Natural killer cell (primary cell): ENCODE data around the gene LGR5. TPM values are rescaled to one million over a fixed set of nuclear protein-coding genes. Genes with fewer than 3 reads are reported as not detected.

Experiments used
- ATAC-seq, 3 donors: fragments of 150-1000 bp in 2 of 3; fragments of 200-7000 bp in 1 of 3; cut with Tn5 transposase; 1 replicate in 1 of 3; 2 replicates in 2 of 3; pipeline ENCODE4 v1.10.0; 2021; ENCODE audit warnings: mild to moderate bottlenecking in 2 of 3, moderate library complexity in 2 of 3
- DNase-seq, 2 donors: peaks; one replicate each; pipeline versions ENCODE4 v3.0.0 to v3.0.0-alpha.2; 2013 to 2021; ENCODE audit warnings: mixed read lengths in 1 of 2
- H3K27ac ChIP-seq: one replicate; pipeline ENCODE4 v1.5.1; 2013; ENCODE audit warnings: mild to moderate bottlenecking, low read length
- H3K27me3 ChIP-seq: one replicate; pipeline ENCODE4 v1.6.1; 2013; ENCODE audit warnings: low read length; ENCODE audit not compliant: control insufficient read depth, insufficient read depth
- H3K36me3 ChIP-seq: one replicate; pipeline ENCODE4 v1.6.1; 2013; ENCODE audit warnings: low read length; ENCODE audit not compliant: control insufficient read depth, insufficient read depth
- H3K4me1 ChIP-seq: one replicate; pipeline ENCODE4 v1.6.1; 2013; ENCODE audit warnings: low read length; ENCODE audit not compliant: control insufficient read depth, insufficient read depth
- H3K4me3 ChIP-seq: one replicate; pipeline ENCODE4 v1.5.1; 2013; ENCODE audit warnings: low read length
- H3K9me3 ChIP-seq: one replicate; pipeline ENCODE4 v1.6.1; 2013; ENCODE audit warnings: low read length; ENCODE audit not compliant: control insufficient read depth, insufficient read depth
- H3K27ac Mint-ChIP-seq, 2 donors: one replicate each; pipeline ENCODE4 v1.8.0; 2022; ENCODE audit warnings: mild to moderate bottlenecking in 2 of 2, mixed read lengths in 2 of 2, moderate library complexity in 1 of 2
- H3K27me3 Mint-ChIP-seq, 2 donors: one replicate each; pipeline ENCODE4 v1.8.0; 2022; ENCODE audit warnings: low read depth in 2 of 2, mixed read lengths in 2 of 2
- H3K36me3 Mint-ChIP-seq: one replicate; pipeline ENCODE4 v1.8.0; 2022; ENCODE audit warnings: mixed read lengths
- H3K4me1 Mint-ChIP-seq, 2 donors: one replicate each; pipeline ENCODE4 v1.8.0; 2022; ENCODE audit warnings: mixed read lengths in 2 of 2
- H3K4me3 Mint-ChIP-seq: one replicate; pipeline ENCODE4 v1.8.0; 2022; ENCODE audit warnings: mild to moderate bottlenecking, moderate library complexity, mixed read lengths
- H3K9me3 Mint-ChIP-seq, 2 donors: one replicate each; pipeline ENCODE4 v1.8.0; 2022; ENCODE audit warnings: mixed read lengths in 2 of 2
- WGBS: methylation state at CpG from one replicate; pipeline ENCODE4 v1.1.7; 2013; ENCODE audit warnings: missing lambda C conversion rate; ENCODE audit not compliant: insufficient coverage; 5-methylcytosine and 5-hydroxymethylcytosine counted together
- intact Hi-C: fragments of 100-400 bp; cut with micrococcal nuclease; formaldehyde crosslinking; loops from one replicate; pipeline ENCODE4 v1.14.2; 2022
- total RNA-seq, 4 donors: library from RNA; stranded (reverse); fragments of 120-200 nt in 1 of 4; gene quantifications; one replicate each; pipeline versions ENCODE4 v1.2.3 to v1.2.4, GENCODE V29; 2013 to 2022
- TF ChIP-seq, protein P1 (sequence below): fragments of 200-600 bp; IDR thresholded peaks from one replicate; pipeline ENCODE4 v1.8.0; 2022; ENCODE audit warnings: antibody characterized with exemption

The LGR5 gene
- total RNA-seq, 3 donors from 2014 or later (not counting 1 experiment from before 2014, with no cell fraction given), result not detected

DNA sequence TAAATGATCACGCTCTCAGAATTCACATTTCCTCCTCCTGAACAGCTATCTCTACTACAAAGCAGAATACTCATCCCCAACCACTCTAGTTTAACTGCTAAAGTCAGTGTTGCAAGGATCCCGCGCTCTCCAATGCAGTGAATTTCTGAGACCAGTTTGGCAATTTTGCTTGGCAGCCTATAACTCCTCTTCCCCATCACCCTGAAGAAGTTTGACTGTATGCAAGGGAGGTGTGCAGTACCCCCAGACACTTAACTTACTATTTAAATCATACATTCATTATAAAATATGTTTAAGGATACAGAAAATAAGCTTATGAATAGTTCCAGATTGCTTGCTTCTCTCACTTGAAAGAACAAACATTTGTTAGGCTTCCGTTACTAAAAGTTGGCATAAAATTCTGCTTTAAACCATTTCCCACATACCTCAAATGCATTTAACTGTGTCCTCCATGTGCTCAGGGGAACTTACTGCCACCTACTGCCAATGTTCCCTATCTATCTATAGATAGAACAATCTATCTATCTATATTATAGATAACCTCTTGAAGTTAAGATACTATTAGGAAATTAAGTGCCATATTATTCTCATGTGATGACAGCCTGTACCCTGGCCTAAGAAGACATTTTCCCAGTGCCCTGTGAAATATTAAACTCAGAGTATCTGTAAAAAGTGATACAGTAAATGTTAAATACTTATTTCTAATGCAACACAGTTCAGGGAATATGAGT is 2.4 kb downstream of the LGR5 start:
- ATAC-seq (no peak), DNase-seq (no peak)
- TF ChIP-seq, protein P1, sequence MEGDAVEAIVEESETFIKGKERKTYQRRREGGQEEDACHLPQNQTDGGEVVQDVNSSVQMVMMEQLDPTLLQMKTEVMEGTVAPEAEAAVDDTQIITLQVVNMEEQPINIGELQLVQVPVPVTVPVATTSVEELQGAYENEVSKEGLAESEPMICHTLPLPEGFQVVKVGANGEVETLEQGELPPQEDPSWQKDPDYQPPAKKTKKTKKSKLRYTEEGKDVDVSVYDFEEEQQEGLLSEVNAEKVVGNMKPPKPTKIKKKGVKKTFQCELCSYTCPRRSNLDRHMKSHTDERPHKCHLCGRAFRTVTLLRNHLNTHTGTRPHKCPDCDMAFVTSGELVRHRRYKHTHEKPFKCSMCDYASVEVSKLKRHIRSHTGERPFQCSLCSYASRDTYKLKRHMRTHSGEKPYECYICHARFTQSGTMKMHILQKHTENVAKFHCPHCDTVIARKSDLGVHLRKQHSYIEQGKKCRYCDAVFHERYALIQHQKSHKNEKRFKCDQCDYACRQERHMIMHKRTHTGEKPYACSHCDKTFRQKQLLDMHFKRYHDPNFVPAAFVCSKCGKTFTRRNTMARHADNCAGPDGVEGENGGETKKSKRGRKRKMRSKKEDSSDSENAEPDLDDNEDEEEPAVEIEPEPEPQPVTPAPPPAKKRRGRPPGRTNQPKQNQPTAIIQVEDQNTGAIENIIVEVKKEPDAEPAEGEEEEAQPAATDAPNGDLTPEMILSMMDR, result no peak
- no peaks in the 10 kb centered on the region for H3K9me3 ChIP-seq
- H3K4me1 Mint-ChIP-seq, result peaks cover 0 to 7% of the 10 kb centered on the region in 2 donors
- no peak overlapping the region for H3K4me3 ChIP-seq
- intact Hi-C loops, result no loop called here
- H3K4me1 ChIP-seq, result peaks cover 13% of the 10 kb centered on the region
- peaks cover 26% of the 10 kb centered on the region for H3K27me3 ChIP-seq
- H3K36me3 Mint-ChIP-seq, result no peaks in the 10 kb centered on the region
- H3K27ac Mint-ChIP-seq, result no peak overlapping the region
- peaks cover 3% of the 10 kb centered on the region in 2 donors for H3K9me3 Mint-ChIP-seq
- H3K4me3 Mint-ChIP-seq, result no peak overlapping the region
- WGBS, result 94% methylated on average over 4 of the region's 4 CpGs
- H3K27me3 Mint-ChIP-seq, result peaks cover 37 to 60% of the 10 kb centered on the region in 2 donors
- H3K36me3 ChIP-seq, result no peaks in the 10 kb centered on the region
- no peak overlapping the region for H3K27ac ChIP-seq

DNA sequence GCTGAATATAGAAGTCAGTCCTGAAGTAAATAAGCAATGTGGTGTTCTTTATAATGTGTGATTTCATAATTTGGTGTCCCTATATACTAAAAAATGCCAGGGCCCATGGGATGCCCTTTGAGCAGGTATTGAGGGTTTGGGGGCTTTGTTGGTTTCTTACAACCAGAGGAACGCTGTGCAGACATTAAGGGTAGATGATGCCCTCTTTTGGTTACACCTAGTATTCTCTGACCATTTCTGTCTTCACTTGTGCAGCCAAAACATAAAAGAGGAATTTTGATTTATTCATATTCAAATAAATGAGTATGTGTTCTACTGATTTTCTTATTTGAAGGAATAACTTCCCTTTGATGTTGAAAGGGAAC is 3.0 kb downstream of the LGR5 start:
- Mint-ChIP-seq H3K27ac (no peak overlapping the region), H3K27me3 (peaks cover 31 to 54% of the 10 kb centered on the region in 2 donors), H3K9me3 (no peaks in the 10 kb centered on the region), H3K4me3 (no peak overlapping the region), H3K4me1 (peaks cover 0 to 7% of the 10 kb centered on the region in 2 donors), H3K36me3 (no peaks in the 10 kb centered on the region)
- TF ChIP-seq, protein P1, result no peak
- intact Hi-C loops, result no loop called here
- peaks cover 26% of the 10 kb centered on the region for H3K27me3 ChIP-seq
- ATAC-seq (no peak), DNase-seq (no peak)
- H3K27ac ChIP-seq, result no peak overlapping the region
- no peaks in the 10 kb centered on the region for H3K36me3 ChIP-seq
- H3K4me1 ChIP-seq, result peaks cover 13% of the 10 kb centered on the region
- no peak overlapping the region for H3K4me3 ChIP-seq
- H3K9me3 ChIP-seq, result no peaks in the 10 kb centered on the region
- 60% methylated on average over 1 of the region's 1 CpG for WGBS

DNA sequence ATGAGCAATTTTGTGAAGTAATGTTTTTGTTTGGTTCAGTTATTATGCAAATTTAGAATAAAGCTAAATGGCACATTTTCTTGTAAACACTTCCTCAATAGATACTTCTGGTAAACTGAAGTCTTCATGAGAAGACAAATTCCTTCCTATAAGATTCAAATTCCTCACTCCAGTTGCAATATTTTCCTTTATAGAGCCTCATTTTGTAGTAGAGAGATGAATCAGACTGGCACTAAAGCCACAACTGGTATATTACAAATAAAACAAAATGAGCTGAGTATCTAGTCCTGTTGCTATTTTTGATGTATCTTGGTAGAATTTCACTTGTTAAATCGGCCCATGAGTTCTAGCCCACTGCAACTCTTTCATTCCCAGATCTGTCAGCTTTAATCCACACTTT is 5.5 kb downstream of the LGR5 start:
- no peak overlapping the region for H3K27ac ChIP-seq
- peaks cover 3% of the 10 kb centered on the region for H3K4me1 ChIP-seq
- H3K9me3 ChIP-seq, result no peaks in the 10 kb centered on the region
- WGBS, result 57% methylated on average over 1 of the region's 1 CpG
- H3K36me3 ChIP-seq, result no peaks in the 10 kb centered on the region
- DNase-seq (no peak), ATAC-seq (no peak)
- peaks cover 21% of the 10 kb centered on the region for H3K27me3 ChIP-seq
- Mint-ChIP-seq H3K4me3 (no peak overlapping the region), H3K9me3 (no peaks in the 10 kb centered on the region), H3K36me3 (no peaks in the 10 kb centered on the region), H3K27me3 (peaks cover 15 to 34% of the 10 kb centered on the region in 2 donors), H3K4me1 (peaks cover 0 to 7% of the 10 kb centered on the region in 2 donors), H3K27ac (no peak overlapping the region)
- intact Hi-C loops, result no loop called here
- TF ChIP-seq, protein P1, result no peak
- H3K4me3 ChIP-seq, result no peak overlapping the region

DNA sequence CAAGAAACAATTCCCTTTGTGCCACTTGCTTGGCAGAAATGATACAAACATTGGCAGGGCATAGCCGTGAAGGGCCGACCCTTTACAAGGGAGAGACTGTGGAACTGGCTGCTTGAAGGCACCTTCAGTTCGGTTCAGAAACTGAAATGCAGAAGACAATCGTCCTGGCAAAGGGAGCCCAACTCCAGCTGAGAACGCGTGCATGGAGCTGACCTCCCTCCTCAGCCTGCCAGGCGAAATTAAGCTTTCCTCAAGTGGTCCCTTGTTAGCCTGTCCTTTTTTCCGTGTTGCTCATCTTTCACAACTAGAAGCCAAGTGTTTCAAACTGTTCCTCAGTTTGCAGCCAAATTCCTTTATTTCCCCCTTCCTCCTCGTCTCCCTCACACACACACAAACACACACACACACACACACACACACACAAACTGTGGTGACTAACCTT is 8.1 kb downstream of the LGR5 start:
- TF ChIP-seq, protein P1, result no peak
- Mint-ChIP-seq H3K27ac (no peak overlapping the region), H3K27me3 (peaks cover 8 to 26% of the 10 kb centered on the region in 2 donors), H3K4me3 (no peak overlapping the region), H3K9me3 (peaks cover 0 to 5% of the 10 kb centered on the region in 2 donors), H3K36me3 (no peaks in the 10 kb centered on the region), H3K4me1 (no peaks in the 10 kb centered on the region)
- ATAC-seq, result no peak
- Histone ChIP-seq H3K27ac (no peak overlapping the region), H3K9me3 (no peaks in the 10 kb centered on the region), H3K36me3 (no peaks in the 10 kb centered on the region), H3K4me3 (no peak overlapping the region), H3K4me1 (no peaks in the 10 kb centered on the region), H3K27me3 (peaks cover 4% of the 10 kb centered on the region)
- intact Hi-C loops, result no loop called here
- DNase-seq, result no peak
- WGBS, result 70% methylated on average over 9 of the region's 9 CpGs
